Activated T-cell treated with anti-CD3 and anti-CD28 coated beads, Interleukin-2, amount 50 U/mL, for 72 hours (primary cell): ENCODE data around the gene STXBP1. TPM values are rescaled to one million over a fixed set of nuclear protein-coding genes. Genes with fewer than 3 reads are reported as not detected.

Experiments
- ATAC-seq, 2 donors: fragments of 150-1000 bp; cut with Tn5 transposase; replicated peaks in 1 of 2; 2 replicates each; pipeline ENCODE4 v1.10.0; 2021; ENCODE audit warnings: moderate library complexity in 2 of 2, mild to moderate bottlenecking in 1 of 2
- DNase-seq, 2 donors: peaks; one replicate each; pipeline ENCODE4 v3.0.0; 2021 to 2022; ENCODE audit warnings: mixed read lengths in 1 of 2
- H3K27ac Mint-ChIP-seq: one replicate; pipeline ENCODE4 v1.8.0; 2022; ENCODE audit warnings: mild to moderate bottlenecking, moderate library complexity, mixed read lengths
- H3K27me3 Mint-ChIP-seq: one replicate; pipeline ENCODE4 v1.8.0; 2022; ENCODE audit warnings: low read depth, mixed read lengths
- H3K36me3 Mint-ChIP-seq, 2 donors: one replicate each; pipeline ENCODE4 v1.8.0; 2022; ENCODE audit warnings: mixed read lengths in 2 of 2, mild to moderate bottlenecking in 1 of 2; ENCODE audit not compliant: insufficient read depth in 2 of 2
- H3K4me1 Mint-ChIP-seq: one replicate; pipeline ENCODE4 v1.8.0; 2022; ENCODE audit warnings: low read depth, mixed read lengths
- H3K4me3 Mint-ChIP-seq, 2 donors: one replicate each; pipeline ENCODE4 v1.8.0; 2022; ENCODE audit warnings: mild to moderate bottlenecking in 2 of 2, mixed read lengths in 2 of 2, moderate library complexity in 2 of 2
- H3K9me3 Mint-ChIP-seq, 2 donors: one replicate each; pipeline ENCODE4 v1.8.0; 2022; ENCODE audit warnings: mixed read lengths in 2 of 2
- total RNA-seq, 2 donors: library from RNA; stranded (reverse); gene quantifications; one replicate each; pipeline ENCODE4 v1.2.3, GENCODE V29; 2022

STXBP1 gene
- total RNA-seq, 2 donors from 2014 or later = 14.5 to 26.6 TPM

DNA sequence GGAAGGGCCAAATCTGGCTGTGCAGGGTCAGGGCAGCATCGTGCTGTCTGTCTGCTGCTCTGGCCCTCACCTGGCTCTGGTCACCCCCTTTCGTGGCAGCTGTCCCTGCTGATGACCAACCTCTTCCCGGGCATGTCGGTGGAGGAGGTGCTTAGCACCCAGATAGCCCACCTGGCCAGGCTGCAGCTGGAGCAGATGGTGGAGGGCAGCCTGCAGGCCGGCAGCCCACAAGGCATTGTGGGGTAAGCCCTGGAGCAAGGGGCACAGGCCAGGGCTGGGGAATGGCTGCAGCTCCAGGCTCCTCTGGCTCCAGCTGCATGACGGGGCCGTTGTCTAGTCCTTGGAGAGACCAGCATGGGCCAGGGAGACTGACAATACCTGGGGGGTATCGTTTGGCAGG, 114.8 kb downstream of the STXBP1 start:
- DNase-seq (no peak), ATAC-seq (no peak)
- H3K36me3 Mint-ChIP-seq = no peaks in the 10 kb centered on the region
- H3K27ac Mint-ChIP-seq = no peak overlapping the region
- H3K4me3 Mint-ChIP-seq = no peak overlapping the region
- H3K27me3 Mint-ChIP-seq = no peaks in the 10 kb centered on the region
- H3K4me1 Mint-ChIP-seq = no peaks in the 10 kb centered on the region
- H3K9me3 Mint-ChIP-seq = no peaks in the 10 kb centered on the region

DNA sequence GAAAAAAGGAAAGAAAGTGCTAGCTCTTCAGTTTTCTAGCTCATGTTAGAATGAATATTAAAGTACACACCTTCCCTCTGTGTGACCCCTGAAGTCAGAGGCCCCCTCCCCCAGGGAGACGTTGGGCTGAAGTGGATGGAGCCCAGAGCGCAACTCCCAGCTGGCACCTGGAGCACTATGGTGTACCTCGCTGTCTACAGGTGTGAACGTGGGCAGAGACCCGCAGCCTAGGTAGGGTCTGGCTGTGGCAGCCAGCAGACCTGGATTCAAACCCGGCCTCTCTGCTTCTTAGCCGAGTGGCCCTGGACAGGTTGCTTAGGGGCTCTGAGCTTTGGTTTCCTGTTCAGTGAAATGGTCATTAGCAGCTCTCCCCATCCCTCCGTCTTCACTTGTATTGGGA, 116.7 kb downstream of the STXBP1 start:
- H3K36me3 Mint-ChIP-seq = no peaks in the 10 kb centered on the region
- peaks cover 3% of the 10 kb centered on the region for H3K4me1 Mint-ChIP-seq
- H3K4me3 Mint-ChIP-seq = no peak overlapping the region
- H3K9me3 Mint-ChIP-seq = no peaks in the 10 kb centered on the region
- no peak overlapping the region for H3K27ac Mint-ChIP-seq
- DNase-seq (no peak), ATAC-seq (no peak)
- no peaks in the 10 kb centered on the region for H3K27me3 Mint-ChIP-seq

DNA sequence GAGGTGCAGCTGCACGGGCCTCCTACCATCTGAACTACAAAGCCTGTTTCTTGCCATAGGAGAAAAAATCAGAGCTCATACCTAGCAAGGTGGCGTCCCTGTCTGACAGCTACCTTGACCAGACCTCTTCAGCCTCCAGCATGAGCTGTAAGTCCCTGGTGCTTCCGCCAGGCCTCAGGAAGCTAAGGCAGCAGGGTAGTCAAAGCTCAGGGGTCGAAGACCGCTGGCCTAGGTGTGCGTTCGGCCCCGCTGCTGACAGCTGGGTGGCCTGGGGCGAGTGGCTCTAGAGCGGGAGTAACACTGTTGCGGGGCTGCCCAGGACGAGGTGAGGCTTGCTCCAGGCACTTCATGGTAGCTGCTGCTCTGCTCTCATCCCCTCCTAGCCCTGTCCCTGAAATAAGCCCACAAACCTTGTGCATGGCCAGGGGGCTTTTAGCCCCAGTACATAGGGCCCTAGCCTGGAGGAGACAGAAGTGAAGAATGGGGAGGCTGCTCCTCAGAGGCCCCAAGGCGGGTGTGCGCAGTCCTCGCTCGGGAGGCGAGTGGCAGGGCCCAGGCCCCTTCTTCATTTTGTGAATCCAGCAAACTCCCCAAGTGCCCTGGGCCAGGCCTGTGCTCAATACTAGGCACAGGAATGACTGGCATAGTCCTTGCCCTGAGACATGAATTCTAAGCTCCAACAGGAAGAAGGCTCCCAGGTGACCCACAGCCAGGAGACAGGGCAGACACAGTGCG, 117.6 kb downstream of the STXBP1 start:
- ATAC-seq (no peak), DNase-seq (no peak)
- no peak overlapping the region for H3K27ac Mint-ChIP-seq
- no peaks in the 10 kb centered on the region for H3K36me3 Mint-ChIP-seq
- H3K4me1 Mint-ChIP-seq = peaks cover 10% of the 10 kb centered on the region
- H3K4me3 Mint-ChIP-seq = no peak overlapping the region
- H3K9me3 Mint-ChIP-seq = no peaks in the 10 kb centered on the region
- H3K27me3 Mint-ChIP-seq = no peaks in the 10 kb centered on the region

DNA sequence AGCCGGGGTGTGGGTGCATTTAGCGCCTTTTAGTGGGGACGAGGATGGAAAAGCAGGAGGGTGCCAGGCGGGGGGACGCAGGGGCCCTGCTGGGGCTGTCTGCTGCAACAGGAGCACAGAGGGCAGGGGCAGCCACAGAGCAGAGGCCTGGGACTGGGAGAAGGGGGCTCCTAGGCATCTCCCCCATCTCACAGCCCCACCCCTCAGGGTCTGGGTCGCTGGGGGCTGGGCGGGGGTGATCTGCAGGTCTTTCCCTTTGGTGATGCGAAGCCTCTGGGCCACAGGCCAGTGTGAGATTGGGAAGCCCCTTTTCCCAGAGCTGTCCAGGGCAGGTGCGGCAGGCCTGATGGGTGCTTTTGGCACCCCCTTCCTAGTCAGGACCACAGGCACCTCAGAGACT, 118.2 kb downstream of the STXBP1 start:
- Mint-ChIP-seq H3K27ac (no peak overlapping the region), H3K36me3 (no peaks in the 10 kb centered on the region)
- ATAC-seq = no peak

DNA sequence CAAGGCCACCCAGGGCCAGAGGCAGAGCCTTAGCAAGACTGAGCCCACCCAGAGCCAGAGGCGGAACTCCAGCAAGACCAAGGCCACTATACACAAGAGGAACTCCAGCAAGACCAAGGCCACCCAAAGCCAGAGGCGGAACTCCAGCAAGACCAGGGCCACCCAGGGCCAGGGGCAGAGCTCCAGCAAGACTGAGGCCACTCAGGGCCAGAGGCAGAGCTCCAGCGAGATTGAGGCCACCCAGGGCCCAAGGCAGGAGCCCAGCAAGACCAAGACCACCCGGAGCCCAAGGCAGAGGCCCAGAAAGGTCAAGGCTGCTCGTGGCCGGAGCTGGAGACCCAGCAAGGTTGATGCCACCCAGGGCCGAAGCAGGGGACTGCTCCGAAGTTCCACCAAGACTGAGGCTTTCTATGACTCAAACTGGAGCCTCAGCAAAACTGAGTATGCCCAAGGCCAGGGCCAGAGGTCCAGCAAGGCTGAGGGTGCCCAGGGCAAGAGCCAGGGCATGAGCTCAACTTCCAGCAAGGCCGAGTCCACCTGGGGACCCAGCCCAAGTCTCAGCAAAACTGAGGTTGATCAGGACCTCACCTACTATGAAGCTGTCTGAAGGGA, 118.8 kb downstream of the STXBP1 start:
- no peaks in the 10 kb centered on the region for H3K36me3 Mint-ChIP-seq
- no peak for DNase-seq
- H3K4me3 Mint-ChIP-seq = no peak overlapping the region
- no peak overlapping the region for H3K27ac Mint-ChIP-seq
- H3K4me1 Mint-ChIP-seq = peaks cover 10% of the 10 kb centered on the region
- no peaks in the 10 kb centered on the region for H3K27me3 Mint-ChIP-seq
- no peaks in the 10 kb centered on the region for H3K9me3 Mint-ChIP-seq
- no peak for ATAC-seq

More for the DNA sequence above, 118.2 kb downstream of the STXBP1 start:
- peaks cover 10% of the 10 kb centered on the region for H3K4me1 Mint-ChIP-seq
- DNase-seq = no peak
- no peaks in the 10 kb centered on the region for H3K27me3 Mint-ChIP-seq
- H3K9me3 Mint-ChIP-seq = no peaks in the 10 kb centered on the region
- H3K4me3 Mint-ChIP-seq = no peak overlapping the region

DNA sequence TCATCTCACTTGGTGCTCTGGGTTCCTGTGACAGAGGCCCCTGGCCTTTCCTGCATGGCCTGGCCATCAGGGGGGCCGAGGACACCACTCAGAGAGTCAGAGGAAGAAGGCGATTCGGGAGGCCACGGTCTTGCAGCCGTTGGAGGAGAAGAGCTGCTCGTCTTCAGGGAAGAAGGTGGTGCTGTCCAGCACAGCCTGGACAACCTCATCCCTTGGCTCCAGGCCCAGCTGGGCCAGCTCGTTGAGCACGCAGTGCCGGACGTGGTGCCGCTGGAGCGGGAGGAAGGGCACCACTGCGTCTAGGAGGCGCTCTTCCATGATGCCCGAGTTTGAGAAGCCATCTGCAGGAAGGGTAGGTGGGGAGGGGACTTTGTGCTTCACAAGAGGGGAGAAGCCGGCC, 119.9 kb downstream of the STXBP1 start:
- Mint-ChIP-seq H3K36me3 (no peaks in the 10 kb centered on the region), H3K9me3 (no peaks in the 10 kb centered on the region), H3K27me3 (no peaks in the 10 kb centered on the region), H3K4me1 (peaks cover 10% of the 10 kb centered on the region), H3K4me3 (no peak overlapping the region), H3K27ac (no peak overlapping the region)
- ATAC-seq = no peak
- no peak for DNase-seq

DNA sequence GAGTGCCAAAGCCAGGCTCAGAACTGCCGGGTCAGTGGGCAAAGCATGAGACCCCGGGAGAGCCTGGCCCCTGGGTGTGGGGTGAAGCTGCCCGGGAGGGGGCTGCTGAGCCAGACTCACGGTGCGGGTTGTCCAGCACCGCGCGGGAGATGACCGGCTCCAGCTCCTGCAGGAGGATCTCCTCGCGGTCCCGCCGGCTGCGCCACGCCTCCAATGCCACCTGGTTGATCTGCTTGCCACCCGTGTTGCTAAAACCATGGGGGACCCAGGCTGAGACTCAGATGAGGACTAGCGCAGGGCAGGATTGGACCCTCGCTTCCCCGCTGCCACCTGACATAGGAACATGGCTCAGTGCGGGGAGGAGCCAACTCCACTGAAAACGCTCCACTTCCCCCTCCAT, 120.4 kb downstream of the STXBP1 start:
- no peak for DNase-seq
- peaks cover 10% of the 10 kb centered on the region for H3K4me1 Mint-ChIP-seq
- H3K9me3 Mint-ChIP-seq = no peaks in the 10 kb centered on the region
- H3K36me3 Mint-ChIP-seq = no peaks in the 10 kb centered on the region
- no peak for ATAC-seq
- H3K27me3 Mint-ChIP-seq = no peaks in the 10 kb centered on the region
- peak overlapping the region; percentile 78 for H3K27ac Mint-ChIP-seq
- H3K4me3 Mint-ChIP-seq = no peak overlapping the region

DNA sequence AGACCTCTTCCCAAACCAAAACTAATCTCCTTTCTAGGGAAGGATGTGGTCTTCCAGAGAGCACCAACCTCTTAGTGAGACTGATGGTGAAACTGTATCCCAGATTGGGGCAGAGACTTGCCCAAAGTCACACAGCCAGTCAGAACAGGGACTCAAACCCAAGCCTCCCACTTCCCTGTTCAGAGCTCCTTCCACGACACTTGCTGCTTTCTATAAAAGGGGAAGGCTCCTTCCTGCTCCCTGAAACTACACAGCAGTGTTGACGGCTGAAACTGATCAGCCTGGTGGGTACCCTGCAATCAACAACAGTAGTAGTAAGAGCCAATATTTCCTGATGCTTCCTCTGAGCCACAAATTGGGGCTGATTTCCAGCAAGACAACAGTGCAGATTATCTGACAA, 121.5 kb downstream of the STXBP1 start:
- DNase-seq (no peak), ATAC-seq (no peak)
- H3K27me3 Mint-ChIP-seq = no peaks in the 10 kb centered on the region
- H3K27ac Mint-ChIP-seq = peak overlapping the region; percentile 83
- H3K36me3 Mint-ChIP-seq = peaks cover 0 to 3% of the 10 kb centered on the region in 2 donors
- no peaks in the 10 kb centered on the region for H3K9me3 Mint-ChIP-seq
- H3K4me1 Mint-ChIP-seq = peaks cover 10% of the 10 kb centered on the region
- peak overlapping the region; percentile 80 to 87 for H3K4me3 Mint-ChIP-seq

DNA sequence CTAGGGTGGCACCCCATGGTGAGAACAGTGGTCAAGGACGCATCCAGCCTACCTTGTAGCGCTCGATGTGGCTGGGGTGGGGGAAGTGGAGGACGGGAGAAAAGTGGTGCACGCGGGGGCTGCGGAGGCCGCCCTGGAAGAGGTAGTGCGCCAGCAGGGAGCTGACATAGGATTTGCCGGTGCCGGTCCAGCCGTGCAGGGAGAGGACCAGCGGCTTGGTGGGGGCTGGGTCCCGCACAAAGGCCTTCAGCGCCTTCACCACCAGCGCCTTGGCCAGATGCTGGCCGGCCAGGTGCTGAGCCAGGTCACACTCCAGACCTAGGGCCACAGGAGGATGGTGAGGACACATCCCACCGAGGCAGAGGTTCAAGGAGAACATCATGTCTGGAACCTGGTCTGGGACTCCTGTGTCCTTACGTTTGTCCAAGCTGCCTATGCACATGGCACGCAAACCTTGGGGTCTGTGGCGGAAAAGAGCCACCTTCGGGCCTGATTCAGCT, 122.2 kb downstream of the STXBP1 start:
- peak overlapping the region; percentile 80 to 87 for H3K4me3 Mint-ChIP-seq
- no peaks in the 10 kb centered on the region for H3K9me3 Mint-ChIP-seq
- no peak overlapping the region for H3K27ac Mint-ChIP-seq
- H3K27me3 Mint-ChIP-seq = no peaks in the 10 kb centered on the region
- peaks cover 10% of the 10 kb centered on the region for H3K4me1 Mint-ChIP-seq
- DNase-seq (no peak), ATAC-seq (no peak)
- peaks cover 0 to 6% of the 10 kb centered on the region in 2 donors for H3K36me3 Mint-ChIP-seq

DNA sequence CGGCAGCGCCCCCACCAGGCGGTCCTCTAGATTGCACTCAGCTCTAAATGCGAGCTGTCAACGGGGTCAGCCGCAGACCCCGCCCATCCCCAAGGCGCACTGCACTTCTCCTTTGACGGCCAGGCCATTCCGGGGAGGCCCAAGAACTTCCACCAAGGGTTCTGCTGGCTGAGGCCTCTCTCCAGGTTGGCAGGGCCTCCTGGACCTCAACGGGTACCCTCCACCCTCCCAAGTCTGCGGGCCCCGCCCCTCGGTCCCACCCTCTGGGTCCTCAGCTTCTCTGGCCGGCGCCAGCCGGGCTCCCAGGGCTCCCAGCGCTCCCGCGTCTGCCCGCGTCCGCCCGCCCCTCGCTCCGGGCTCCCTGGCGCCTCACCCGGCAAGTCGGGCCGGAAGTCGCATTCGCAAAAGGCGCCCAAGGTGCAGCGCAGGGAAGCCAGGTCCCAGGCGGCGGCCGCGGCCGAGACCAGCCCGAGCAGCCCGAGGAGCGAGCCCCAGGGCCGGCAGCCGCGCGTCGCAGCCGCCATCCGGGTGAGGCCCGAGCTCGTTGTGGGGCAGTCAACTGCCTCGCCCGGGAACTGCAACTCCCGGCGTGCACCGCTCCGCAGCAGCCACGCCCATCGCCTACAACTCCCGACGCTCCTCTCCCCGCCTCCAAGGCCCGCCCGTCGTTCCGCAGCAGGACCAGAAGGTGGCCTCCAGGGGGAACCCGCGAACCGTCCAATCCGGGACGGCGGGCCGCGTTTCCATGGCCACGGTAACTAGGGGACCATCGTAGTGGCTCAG, 122.9 kb downstream of the STXBP1 start, which contains the start of gene TOR2A:
Gene TOR2A, minus strand, starts transcription at position 548 of the 783 bp plus-strand sequence. Its CDS starts 24 bp downstream, at position 524.
- peaks cover 0 to 7% of the 10 kb centered on the region in 2 donors for H3K36me3 Mint-ChIP-seq
- DNase-seq (peak; percentile 98 to 99), ATAC-seq (peak; percentile 91 to 92)
- H3K27ac Mint-ChIP-seq = peak within 1 kb of the TSS; percentile 80
- H3K9me3 Mint-ChIP-seq = no peaks in the 10 kb centered on the region
- H3K27me3 Mint-ChIP-seq = no peaks in the 10 kb centered on the region
- H3K4me1 Mint-ChIP-seq = peaks cover 10% of the 10 kb centered on the region
- peak within 1 kb of the TSS; percentile 80 to 87 for H3K4me3 Mint-ChIP-seq

DNA sequence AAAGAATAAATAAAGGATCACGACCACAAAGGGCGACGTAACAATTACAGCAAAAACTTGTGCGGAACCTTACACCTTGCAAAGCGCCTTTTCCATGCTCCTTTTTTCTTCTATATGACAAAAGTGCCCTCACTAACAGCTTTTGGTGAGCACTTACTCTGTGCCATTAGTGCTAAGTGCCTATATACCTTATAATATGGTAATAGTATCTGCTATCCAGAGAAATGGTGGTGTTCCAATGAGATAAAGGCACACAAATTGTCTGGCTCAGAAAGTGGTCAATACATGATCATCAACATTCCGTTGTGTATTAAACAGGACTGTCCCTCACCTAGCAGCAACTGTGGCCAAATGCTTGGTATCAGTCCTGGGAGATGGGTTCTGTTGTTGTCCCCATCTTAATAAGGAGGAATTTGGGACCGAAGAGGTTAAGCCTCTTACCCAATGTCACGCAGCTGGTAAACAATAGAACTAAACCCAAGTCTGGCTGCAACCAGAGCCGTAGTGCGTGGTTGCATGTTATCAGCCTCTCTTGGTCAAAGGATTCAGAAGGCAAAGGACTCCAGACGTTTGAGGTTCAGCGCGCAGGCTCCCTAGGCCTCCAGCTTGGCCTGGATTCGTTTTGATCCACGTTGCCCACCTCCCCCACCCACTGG, 123.6 kb downstream of the STXBP1 start:
- H3K9me3 Mint-ChIP-seq = no peaks in the 10 kb centered on the region
- peaks cover 10% of the 10 kb centered on the region for H3K4me1 Mint-ChIP-seq
- H3K27me3 Mint-ChIP-seq = no peaks in the 10 kb centered on the region
- DNase-seq (no peak), ATAC-seq (no peak)
- peak overlapping the region; percentile 80 for H3K27ac Mint-ChIP-seq
- H3K4me3 Mint-ChIP-seq = peak overlapping the region; percentile 80 to 87
- peaks cover 0 to 7% of the 10 kb centered on the region in 2 donors for H3K36me3 Mint-ChIP-seq

DNA sequence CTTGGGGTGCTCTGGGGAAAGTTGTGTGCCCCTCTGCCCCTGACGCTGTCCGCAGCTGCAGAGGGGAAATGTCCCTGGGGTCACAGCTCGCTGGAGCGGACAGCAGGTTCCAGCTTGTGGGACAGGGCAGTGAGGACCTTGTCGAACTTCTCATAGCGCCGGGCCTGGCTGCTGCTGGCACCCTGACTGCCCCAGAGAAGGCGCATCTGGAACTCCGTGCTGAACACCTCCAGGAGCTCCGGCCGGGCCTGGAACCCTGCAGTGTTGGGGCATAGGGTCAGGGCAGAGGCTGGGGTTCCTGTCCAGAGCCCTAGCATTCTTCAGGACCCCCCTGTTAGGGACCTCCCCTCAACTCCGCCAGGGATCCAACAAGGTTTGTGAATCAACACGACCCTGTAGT, 126.6 kb downstream of the STXBP1 start:
- no peaks in the 10 kb centered on the region for H3K27me3 Mint-ChIP-seq
- no peak overlapping the region for H3K4me3 Mint-ChIP-seq
- peaks cover 8% of the 10 kb centered on the region for H3K4me1 Mint-ChIP-seq
- ATAC-seq = no peak
- peaks cover 2 to 17% of the 10 kb centered on the region in 2 donors for H3K36me3 Mint-ChIP-seq
- DNase-seq = no peak
- peak overlapping the region; percentile 39 for H3K27ac Mint-ChIP-seq
- H3K9me3 Mint-ChIP-seq = no peaks in the 10 kb centered on the region
